Skin epidermis (tissue), 12 donors: ENCODE results near the gene BEX2.
"Not testable (repeated sequence)": the region's sequence is repeated elsewhere in the genome, so short reads cannot be mapped to it uniquely, and the experiment has no call there.

Experiments
- H3K27ac ChIP-seq, 21 experiments: fragments of 200-600 bp; sonication (generic) in 11 of 21; one replicate each; pipeline ENCODE4 v1.5.0; 2020; ENCODE audit warnings: mild to moderate bottlenecking in 3 of 21, inconsistent platforms in 2 of 21, moderate library complexity in 2 of 21
- H3K4me3 ChIP-seq, 7 experiments: fragments of 200-600 bp; sonication (generic) in 2 of 7; one replicate each; pipeline ENCODE4 v1.5.0; 2020; ENCODE audit warnings: inconsistent platforms in 2 of 7, mild to moderate bottlenecking in 2 of 7, moderate library complexity in 1 of 7

Gene BEX2

GRCh38 chrX:103310555-103311398 lies at the start of gene BEX2:
Gene BEX2, minus strand, starts transcription at chrX:103310990. Its CDS starts 1,014 bp downstream, at chrX:103309976.
- Histone ChIP-seq H3K27ac (peak within 1 kb of the TSS in 6 of 21 experiments; percentile 18 to 76 (median 60)), H3K4me3 (peak within 1 kb of the TSS; percentile 31 to 65 (median 43))

- Histone ChIP-seq H3K4me3 (no peak overlapping the region), H3K27ac (no peak overlapping the region)
These were observed 49.3 kb upstream of the BEX2 start for GRCh38 chrX:103360092-103360491.

GRCh38 chrX:103359605-103360004 lies 48.8 kb upstream of the BEX2 start:
- not testable (repeated sequence) for H3K27ac ChIP-seq, H3K4me3 ChIP-seq

GRCh38 chrX:103357871-103358270 lies 47.1 kb upstream of the BEX2 start:
- H3K27ac ChIP-seq, result peak overlapping the region in 1 of 21 experiments; percentile 83
- peak overlapping the region in 1 of 7 experiments; percentile 57 for H3K4me3 ChIP-seq

GRCh38 chrX:103356858-103357257 lies 46.1 kb upstream of the BEX2 start:
- peak overlapping the region; percentile 43 to 57 (median 50) for H3K4me3 ChIP-seq
- peak overlapping the region; percentile 39 to 88 (median 77) for H3K27ac ChIP-seq

- H3K4me3 ChIP-seq, result peak within 1 kb of the TSS; percentile 43 to 57 (median 50)
- H3K27ac ChIP-seq, result peak within 1 kb of the TSS; percentile 39 to 88 (median 77)
These were observed 45.5 kb upstream of the BEX2 start, which contains the start of gene TCEAL9 for GRCh38 chrX:103356130-103356798. Gene TCEAL9, plus strand, starts transcription at chrX:103356506. Its CDS starts 1,179 bp downstream, at chrX:103357685.

GRCh38 chrX:103347682-103348397 lies 37.0 kb upstream of the BEX2 start:
- Histone ChIP-seq H3K4me3 (no peak overlapping the region), H3K27ac (no peak overlapping the region)

GRCh38 chrX:103344606-103345005 lies 33.8 kb upstream of the BEX2 start:
- H3K4me3 ChIP-seq, result no peak overlapping the region
- H3K27ac ChIP-seq, result no peak overlapping the region

GRCh38 chrX:103343105-103343504 lies 32.3 kb upstream of the BEX2 start:
- no peak overlapping the region for H3K4me3 ChIP-seq
- H3K27ac ChIP-seq, result no peak overlapping the region

GRCh38 chrX:103338663-103339062 lies 27.9 kb upstream of the BEX2 start:
- H3K4me3 ChIP-seq, result no peak overlapping the region
- no peak overlapping the region for H3K27ac ChIP-seq

- Histone ChIP-seq H3K4me3 (no peak overlapping the region), H3K27ac (no peak overlapping the region)
These were observed 20.0 kb upstream of the BEX2 start for GRCh38 chrX:103330681-103331288.

- no peak within 1 kb of the TSS for H3K27ac ChIP-seq
- no peak within 1 kb of the TSS for H3K4me3 ChIP-seq
These were observed 19.2 kb upstream of the BEX2 start, which contains the start of gene TCEAL7 for GRCh38 chrX:103329991-103330390. Gene TCEAL7, plus strand, starts transcription at chrX:103330239. Its CDS starts 1,165 bp downstream, at chrX:103331404.

GRCh38 chrX:103311399-103311780 lies 600 bp upstream of the BEX2 start:
- no peak overlapping the region for H3K4me3 ChIP-seq
- no peak overlapping the region for H3K27ac ChIP-seq

GRCh38 chrX:103309860-103310554 lies 783 bp downstream of the BEX2 start:
- Histone ChIP-seq H3K27ac (peak overlapping the region in 6 of 21 experiments; percentile 18 to 76 (median 60)), H3K4me3 (peak overlapping the region; percentile 31 to 65 (median 43))

- H3K27ac ChIP-seq, H3K4me3 ChIP-seq: not testable (repeated sequence)
These were observed 5.1 kb downstream of the BEX2 start for GRCh38 chrX:103305666-103306065.

GRCh38 chrX:103304705-103305104 lies 6.1 kb downstream of the BEX2 start:
- no peak overlapping the region for H3K4me3 ChIP-seq
- no peak overlapping the region for H3K27ac ChIP-seq

- no peak overlapping the region for H3K4me3 ChIP-seq
- H3K27ac ChIP-seq, result no peak overlapping the region
These were observed 17.7 kb downstream of the BEX2 start for GRCh38 chrX:103293118-103293517.

GRCh38 chrX:103279624-103280023 lies 31.2 kb downstream of the BEX2 start:
- Histone ChIP-seq H3K27ac (no peak overlapping the region), H3K4me3 (no peak overlapping the region)

GRCh38 chrX:103276581-103277002 lies 34.2 kb downstream of the BEX2 start, which contains the start of gene TCEAL5:
Gene TCEAL5, minus strand, starts transcription at chrX:103276750. Its CDS starts 2,187 bp downstream, at chrX:103274563.
- Histone ChIP-seq H3K27ac (no peak within 1 kb of the TSS), H3K4me3 (peak within 1 kb of the TSS in 1 of 7 experiments; percentile 2)
